GM13976 (cell line): ENCODE data around the gene SPEN.

Experiments
- DNase-seq: peaks from one replicate; pipeline ENCODE4 v3.0.0; 2012; ENCODE audit warnings: low spot score
- CTCF ChIP-seq: IDR thresholded peaks from 2 replicates; pipeline ENCODE4 v1.5.1; 2012; ENCODE audit warnings: borderline replicate concordance, mild to moderate bottlenecking; ENCODE audit not compliant: insufficient read depth; ENCODE audit errors: extremely low read depth, missing control alignments, control extremely low read depth
- in situ Hi-C: fragments of 300-500 bp; cut with MboI; formaldehyde crosslinking; loops from one replicate; pipeline ENCODE4 v1.12.0; 2022; ENCODE audit warnings: low sequenced_read_pairs, mixed read lengths, inconsistent platforms; ENCODE audit not compliant: unreplicated experiment

SPEN gene

GRCh38 chr1:15959424-15959823 is 111.9 kb downstream of the SPEN start:
- in situ Hi-C loops, result no loop called here
- no peak for TF ChIP-seq CTCF
- no peak for DNase-seq

GRCh38 chr1:15959827-15960446 is 112.4 kb downstream of the SPEN start:
- TF ChIP-seq CTCF, result no peak
- DNase-seq, result no peak
- in situ Hi-C loops, result no loop called here

GRCh38 chr1:15960808-15961207 is 113.3 kb downstream of the SPEN start:
- in situ Hi-C loops, result no loop called here

GRCh38 chr1:15961492-15961891 is 114.0 kb downstream of the SPEN start:
- TF ChIP-seq CTCF, result no peak
- in situ Hi-C loops, result no loop called here
- no peak for DNase-seq

More at GRCh38 chr1:15960808-15961207, 113.3 kb downstream of the SPEN start:
- DNase-seq, result no peak
- TF ChIP-seq CTCF, result no peak

- no peak for DNase-seq
- no peak for TF ChIP-seq CTCF
- in situ Hi-C loops, result no loop called here
Measured at GRCh38 chr1:15962176-15962575, 114.7 kb downstream of the SPEN start.

GRCh38 chr1:15962671-15963362 is 115.3 kb downstream of the SPEN start:
- in situ Hi-C loops, result no loop called here
- no peak for TF ChIP-seq CTCF
- DNase-seq, result no peak
